Epithelial cell of esophagus (primary cell): ENCODE results near the gene STARD9.

Experiments
- DNase-seq: peaks from one replicate; pipeline ENCODE4 v3.0.0; 2010; ENCODE audit warnings: low read depth
- H3K4me3 ChIP-seq: 2 replicates; pipeline ENCODE4 v1.5.1; 2011; ENCODE audit warnings: mild to moderate bottlenecking, low read length, control low read depth
- TF ChIP-seq, protein P1 (sequence below): IDR thresholded peaks from 2 replicates; pipeline ENCODE4 v1.5.1; 2011; ENCODE audit warnings: low read depth, mild to moderate bottlenecking, low read length, control low read depth, inconsistent platforms; ENCODE audit not compliant: insufficient read depth; ENCODE audit errors: missing control alignments

STARD9 gene

DNA sequence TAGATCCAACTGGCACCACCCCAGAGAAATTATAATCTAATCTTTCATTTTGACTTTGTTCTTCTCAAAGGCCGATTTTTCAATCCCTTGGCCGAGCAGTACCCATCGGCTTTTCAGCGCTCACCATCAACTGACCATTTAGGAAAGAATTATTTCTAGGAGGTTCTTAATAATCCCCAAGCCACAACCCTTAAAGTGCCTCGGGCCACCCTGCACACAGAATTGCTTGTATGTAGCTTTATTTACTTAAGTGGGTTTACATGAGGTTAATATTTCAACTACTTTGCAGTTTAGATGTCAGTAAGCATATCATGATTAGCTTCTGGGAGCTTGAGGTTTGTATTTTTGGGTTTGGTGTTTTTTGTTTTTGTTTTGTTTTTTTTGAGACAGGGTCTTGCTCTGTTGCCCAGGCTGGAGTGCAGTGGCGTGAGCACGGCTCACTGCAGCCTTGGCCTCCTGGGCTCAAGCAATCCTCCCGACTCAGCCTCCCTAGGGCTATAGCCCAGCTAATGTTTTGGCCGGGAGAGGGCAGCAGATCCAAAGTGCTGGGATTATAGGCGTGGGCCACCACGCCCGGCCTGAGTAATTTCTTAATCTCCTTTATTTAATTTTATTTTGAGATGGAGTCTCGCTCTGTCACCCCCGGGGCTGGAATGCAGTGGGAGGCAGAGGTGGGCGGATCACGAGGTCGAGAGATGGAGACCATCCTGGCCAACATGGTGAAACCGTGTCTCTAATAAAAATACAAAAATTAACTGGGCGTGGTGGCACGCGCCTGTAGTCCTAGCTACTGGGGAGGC is 162.3 kb downstream of the STARD9 start:
- peak; percentile 48 for DNase-seq
- TF ChIP-seq, protein P1, sequence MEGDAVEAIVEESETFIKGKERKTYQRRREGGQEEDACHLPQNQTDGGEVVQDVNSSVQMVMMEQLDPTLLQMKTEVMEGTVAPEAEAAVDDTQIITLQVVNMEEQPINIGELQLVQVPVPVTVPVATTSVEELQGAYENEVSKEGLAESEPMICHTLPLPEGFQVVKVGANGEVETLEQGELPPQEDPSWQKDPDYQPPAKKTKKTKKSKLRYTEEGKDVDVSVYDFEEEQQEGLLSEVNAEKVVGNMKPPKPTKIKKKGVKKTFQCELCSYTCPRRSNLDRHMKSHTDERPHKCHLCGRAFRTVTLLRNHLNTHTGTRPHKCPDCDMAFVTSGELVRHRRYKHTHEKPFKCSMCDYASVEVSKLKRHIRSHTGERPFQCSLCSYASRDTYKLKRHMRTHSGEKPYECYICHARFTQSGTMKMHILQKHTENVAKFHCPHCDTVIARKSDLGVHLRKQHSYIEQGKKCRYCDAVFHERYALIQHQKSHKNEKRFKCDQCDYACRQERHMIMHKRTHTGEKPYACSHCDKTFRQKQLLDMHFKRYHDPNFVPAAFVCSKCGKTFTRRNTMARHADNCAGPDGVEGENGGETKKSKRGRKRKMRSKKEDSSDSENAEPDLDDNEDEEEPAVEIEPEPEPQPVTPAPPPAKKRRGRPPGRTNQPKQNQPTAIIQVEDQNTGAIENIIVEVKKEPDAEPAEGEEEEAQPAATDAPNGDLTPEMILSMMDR = peak; percentile 42
- peak overlapping the region; percentile 60 for H3K4me3 ChIP-seq

DNA sequence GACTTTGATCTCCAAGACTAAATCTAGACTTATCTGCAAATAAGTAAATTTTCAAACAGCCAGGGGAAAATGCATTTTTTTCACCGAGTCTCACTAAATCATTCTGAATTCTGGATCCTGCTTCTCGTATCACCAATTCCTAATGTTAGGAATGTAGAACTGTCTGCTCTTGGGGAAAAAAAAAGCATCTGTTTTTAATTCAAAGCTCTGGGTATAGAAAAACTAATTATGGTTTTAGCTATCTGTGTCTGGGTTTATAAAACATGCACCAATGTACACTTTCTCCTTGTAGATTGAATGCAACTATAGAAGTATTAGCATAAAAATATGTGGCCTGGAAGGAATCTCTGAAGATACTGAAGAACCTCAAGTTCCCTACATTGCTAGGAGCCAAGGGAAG is 166.3 kb downstream of the STARD9 start:
- no peak overlapping the region for H3K4me3 ChIP-seq
- DNase-seq = no peak
- TF ChIP-seq, protein P1 = no peak

DNA sequence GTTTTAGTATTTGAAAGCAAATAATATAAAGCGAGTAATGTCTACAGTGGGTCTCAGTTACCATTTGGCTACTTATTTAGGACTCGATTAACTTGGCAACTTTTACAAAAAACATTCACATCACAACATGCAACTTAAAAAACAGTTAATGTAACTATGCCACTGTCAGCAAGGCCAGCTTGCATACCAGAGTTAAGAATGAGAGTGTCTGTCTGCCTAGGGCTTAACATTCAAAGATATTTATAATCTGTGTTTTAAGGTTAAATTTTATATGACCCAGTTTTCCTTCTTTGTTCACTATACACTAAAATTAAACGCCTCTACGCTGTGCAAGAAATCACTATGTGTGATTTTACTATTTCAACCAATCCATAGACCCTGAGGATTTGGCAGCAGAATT is 166.7 kb downstream of the STARD9 start:
- DNase-seq = no peak
- no peak overlapping the region for H3K4me3 ChIP-seq
- TF ChIP-seq, protein P1 = no peak

DNA sequence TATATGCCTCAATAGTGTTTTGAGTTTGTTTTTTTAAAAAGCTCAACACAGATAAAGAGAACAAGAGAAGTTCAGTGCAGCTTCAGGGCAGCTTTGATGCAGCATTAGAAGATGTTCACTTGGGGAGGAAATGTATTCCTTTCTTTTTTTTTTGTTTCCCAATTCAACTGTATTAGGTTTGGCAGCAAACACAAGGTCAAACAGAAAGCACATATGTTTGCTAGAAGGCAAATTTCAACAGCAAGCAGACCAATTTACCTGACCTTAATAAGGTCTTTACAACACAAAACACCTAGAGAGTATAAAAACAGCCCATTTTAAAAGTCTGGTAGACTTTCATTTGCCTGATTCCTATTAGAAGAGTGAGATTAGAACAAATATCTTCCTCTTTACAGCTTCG is 168.8 kb downstream of the STARD9 start:
- H3K4me3 ChIP-seq = no peak overlapping the region
- DNase-seq = no peak
- TF ChIP-seq, protein P1 = no peak

DNA sequence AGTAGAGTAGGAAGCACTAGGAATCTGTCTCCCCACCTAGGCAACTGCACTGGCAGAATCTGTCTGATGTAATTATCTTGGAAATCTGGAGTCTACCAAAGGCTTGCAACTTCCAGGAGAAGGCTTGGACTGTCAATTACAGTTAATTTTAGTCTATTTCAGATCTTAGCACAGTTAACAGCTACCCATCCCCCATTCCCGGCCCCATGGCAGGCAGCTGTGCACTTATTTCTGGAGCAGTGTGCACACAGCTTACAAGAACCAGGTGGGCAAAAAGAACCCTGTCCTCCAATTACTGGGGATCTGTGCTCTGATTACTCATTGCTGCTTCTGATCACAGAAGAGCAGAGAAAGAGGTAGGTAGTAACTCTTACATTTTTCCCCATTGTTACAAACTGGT is 173.9 kb downstream of the STARD9 start:
- TF ChIP-seq, protein P1 = no peak
- no peak for DNase-seq

DNA sequence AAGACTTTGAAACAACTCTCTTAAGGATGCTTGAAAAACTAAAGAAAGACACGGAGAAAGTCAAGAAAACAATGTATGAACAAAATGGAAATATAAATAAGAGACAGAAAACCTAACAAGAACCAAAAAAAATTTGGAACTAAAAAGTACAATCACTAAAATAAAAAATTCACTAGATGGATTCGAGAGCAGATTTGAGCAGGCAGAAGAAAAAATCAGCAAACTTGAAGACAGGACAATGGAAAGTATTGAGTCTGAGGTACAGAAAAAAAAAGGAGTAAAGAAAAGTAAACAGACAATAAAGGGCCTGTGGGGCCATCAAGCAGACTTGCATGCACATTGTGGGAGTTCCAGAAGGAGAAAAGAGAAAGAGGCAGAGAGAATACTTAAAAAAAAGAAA is 174.9 kb downstream of the STARD9 start:
- DNase-seq = no peak
- H3K4me3 ChIP-seq = no peak overlapping the region
- TF ChIP-seq, protein P1 = no peak

More for the DNA sequence above, 173.9 kb downstream of the STARD9 start:
- no peak overlapping the region for H3K4me3 ChIP-seq

DNA sequence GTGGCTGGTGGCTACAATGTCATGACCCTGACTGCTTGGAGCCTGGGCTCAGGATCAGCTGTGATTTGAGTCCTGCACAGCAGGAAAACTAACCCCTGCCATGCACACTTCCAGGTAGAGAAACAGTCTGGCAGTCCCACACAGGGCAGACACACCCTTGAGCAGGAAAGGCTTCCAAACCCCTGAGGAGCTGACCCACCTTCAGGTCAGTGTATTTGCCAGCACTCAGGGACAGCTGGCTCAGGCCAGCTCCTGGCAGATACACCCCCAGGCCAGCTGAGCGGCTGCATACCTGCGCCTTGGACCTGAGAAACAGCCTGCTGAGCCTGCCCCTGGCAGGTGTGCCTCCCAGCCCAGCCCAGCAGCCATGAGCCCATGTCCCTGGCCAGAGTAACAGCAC is 183.7 kb downstream of the STARD9 start:
- no peak overlapping the region for H3K4me3 ChIP-seq
- no peak for DNase-seq
- TF ChIP-seq, protein P1 = no peak
